Glutamatergic neuron (in vitro differentiated cells): ENCODE measurements around the gene ZNF780A. TPM values are rescaled to one million over a fixed set of nuclear protein-coding genes. Genes with fewer than 3 reads are reported as not detected.

Source experiments
- total RNA-seq: library from RNA; stranded (reverse); fragmentation: NEBNext Ultra II Directional; extraction: Animal tissue kit (Norgen Biotek cat#: 25700); gene quantifications from one replicate; pipeline ENCODE4 v1.2.1, GENCODE V29; 2021; ENCODE audit not compliant: unreplicated experiment

ZNF780A gene
- total RNA-seq, 1 donor from 2014 or later: 20.0 TPM

Other genes starting within 250 kb of the ZNF780A start
- gene FBL, start 244.6 kb downstream of the ZNF780A start, total RNA-seq: 119 TPM
- gene FCGBP, start 156.3 kb downstream of the ZNF780A start, total RNA-seq: 0.49 TPM
- 111 TPM for gene PSMC4, start 119.8 kb downstream of the ZNF780A start, total RNA-seq
- gene ZNF546, start 93.9 kb downstream of the ZNF780A start, total RNA-seq: 3.2 TPM
- gene ZNF780B, start 34.7 kb downstream of the ZNF780A start, total RNA-seq: 35.0 TPM
- gene MAP3K10, start 100.5 kb upstream of the ZNF780A start, total RNA-seq: 66.9 TPM
- gene TTC9B, start 127.4 kb upstream of the ZNF780A start, total RNA-seq: 19.5 TPM
- gene CCNP, start 135.7 kb upstream of the ZNF780A start, total RNA-seq: 2.3 TPM
- gene AKT2, start 194.4 kb upstream of the ZNF780A start, total RNA-seq: 197 TPM